ENCODE measurements around the gene LAMA3.

LAMA3 gene

DNA sequence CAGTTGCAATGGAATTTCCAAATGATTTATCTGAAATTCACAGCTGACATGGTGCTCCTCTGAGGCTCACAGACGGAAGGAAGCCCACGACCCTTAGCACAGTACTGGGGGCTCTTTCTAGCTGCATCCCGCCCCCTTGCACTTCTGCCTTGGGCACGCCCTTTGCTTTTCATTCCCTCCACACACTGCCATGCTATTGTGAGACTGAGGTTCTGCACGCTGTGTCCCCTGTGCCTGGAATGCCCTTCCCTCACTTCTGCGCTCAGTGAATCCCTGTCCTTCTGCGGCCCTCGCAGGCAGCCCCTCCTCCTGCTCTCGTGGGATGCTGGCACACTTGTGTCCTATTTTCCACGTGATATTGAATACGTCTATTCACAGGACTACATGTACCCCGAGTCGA is 189.9 kb downstream of the LAMA3 start:
- H3K4me3 ChIP-seq (ENCODE audit: control insufficient read depth, low read depth, low read length): no peak overlapping the region
- TF ChIP-seq, protein P1, sequence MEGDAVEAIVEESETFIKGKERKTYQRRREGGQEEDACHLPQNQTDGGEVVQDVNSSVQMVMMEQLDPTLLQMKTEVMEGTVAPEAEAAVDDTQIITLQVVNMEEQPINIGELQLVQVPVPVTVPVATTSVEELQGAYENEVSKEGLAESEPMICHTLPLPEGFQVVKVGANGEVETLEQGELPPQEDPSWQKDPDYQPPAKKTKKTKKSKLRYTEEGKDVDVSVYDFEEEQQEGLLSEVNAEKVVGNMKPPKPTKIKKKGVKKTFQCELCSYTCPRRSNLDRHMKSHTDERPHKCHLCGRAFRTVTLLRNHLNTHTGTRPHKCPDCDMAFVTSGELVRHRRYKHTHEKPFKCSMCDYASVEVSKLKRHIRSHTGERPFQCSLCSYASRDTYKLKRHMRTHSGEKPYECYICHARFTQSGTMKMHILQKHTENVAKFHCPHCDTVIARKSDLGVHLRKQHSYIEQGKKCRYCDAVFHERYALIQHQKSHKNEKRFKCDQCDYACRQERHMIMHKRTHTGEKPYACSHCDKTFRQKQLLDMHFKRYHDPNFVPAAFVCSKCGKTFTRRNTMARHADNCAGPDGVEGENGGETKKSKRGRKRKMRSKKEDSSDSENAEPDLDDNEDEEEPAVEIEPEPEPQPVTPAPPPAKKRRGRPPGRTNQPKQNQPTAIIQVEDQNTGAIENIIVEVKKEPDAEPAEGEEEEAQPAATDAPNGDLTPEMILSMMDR (IDR thresholded peaks at IDR 0.05; ENCODE audit: control insufficient read depth, insufficient read depth, low read depth, low read length, missing control alignments): no peak
- DNase-seq (ENCODE audit: low read depth): no peak

DNA sequence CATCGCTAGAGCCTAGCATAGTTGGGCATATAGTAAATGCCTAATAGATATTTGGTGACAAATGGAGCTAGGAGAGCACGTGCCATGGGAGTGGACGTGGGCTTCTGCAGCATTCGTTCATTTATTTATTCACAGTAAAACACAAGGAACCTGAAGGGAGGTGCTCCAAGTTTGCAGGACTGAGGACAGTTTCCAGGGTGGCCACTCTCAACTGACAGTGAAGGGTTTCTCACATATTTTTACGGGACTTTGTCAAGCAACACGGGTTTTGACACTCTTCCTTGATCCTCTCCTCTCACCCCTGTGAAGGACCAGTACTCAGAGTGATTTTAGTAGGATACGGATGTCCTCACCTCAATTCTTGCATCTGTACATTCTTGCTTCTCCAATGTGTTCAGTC is 190.3 kb downstream of the LAMA3 start:
- TF ChIP-seq, protein P1 (IDR thresholded peaks at IDR 0.05; ENCODE audit: control insufficient read depth, insufficient read depth, low read depth, low read length, missing control alignments): no peak
- H3K4me3 ChIP-seq (ENCODE audit: control insufficient read depth, low read depth, low read length): no peak overlapping the region
- DNase-seq (ENCODE audit: low read depth): no peak

DNA sequence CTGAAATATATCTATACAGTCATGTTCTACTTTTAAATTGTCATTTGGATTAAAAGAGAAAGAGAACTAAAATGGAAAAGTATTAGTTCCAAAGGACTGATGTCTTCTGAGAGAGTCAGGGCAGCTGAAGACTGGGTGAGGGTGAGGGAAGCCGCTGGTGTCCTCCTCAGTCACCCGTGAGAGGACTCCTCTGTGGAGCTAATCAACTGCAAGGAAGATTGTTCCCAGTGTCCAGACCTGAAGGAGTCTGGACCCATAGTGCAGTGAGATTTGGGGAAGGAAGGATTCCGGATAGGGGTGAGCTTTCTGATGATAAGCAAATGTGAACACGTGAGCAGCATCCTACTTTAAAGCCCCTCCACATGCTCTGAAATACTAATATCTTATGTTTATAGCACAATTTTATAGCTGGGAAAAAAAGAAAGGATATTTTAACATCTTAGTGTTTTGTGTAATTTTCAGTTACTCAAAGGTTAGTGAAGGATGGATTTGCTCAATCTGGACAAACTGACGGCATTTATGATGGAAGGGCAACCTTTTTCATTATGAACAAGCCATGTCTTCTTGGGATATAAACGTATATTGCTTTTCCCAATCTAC is 190.8 kb downstream of the LAMA3 start:
- H3K4me3 ChIP-seq (ENCODE audit: control insufficient read depth, low read depth, low read length): no peak overlapping the region
- TF ChIP-seq, protein P1 (IDR thresholded peaks at IDR 0.05; ENCODE audit: control insufficient read depth, insufficient read depth, low read depth, low read length, missing control alignments): no peak

DNA sequence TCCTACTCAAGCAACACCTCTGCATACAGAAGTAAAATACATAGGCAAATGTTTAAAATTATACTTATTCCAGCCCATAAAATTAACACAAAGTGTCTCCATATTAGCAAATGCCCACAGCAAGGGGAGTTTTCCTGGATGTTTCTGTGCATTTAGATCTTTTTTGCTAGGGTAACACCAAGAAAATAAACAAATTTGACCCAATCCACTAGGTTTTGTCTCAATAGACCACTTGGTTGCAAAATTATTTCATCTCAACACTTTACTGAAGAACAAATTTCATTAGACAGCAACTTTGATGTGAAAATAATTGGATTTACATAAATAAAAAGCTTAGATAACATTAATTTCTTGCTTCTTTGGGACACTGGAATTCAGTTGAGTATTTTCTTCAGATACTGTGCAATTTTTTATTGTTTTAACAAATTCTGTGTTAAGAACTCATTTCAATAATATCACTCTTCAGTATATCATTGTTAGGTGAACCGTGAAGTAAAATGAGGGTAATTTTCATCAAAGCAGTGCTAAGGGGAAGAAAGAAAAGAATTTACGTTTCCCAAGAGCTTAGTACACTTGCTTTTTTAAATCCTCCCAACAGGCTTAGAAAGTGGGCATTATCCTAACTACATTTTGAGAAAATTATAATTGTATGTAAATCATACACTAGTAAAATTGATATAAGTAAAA is 191.8 kb downstream of the LAMA3 start:
- no peak for DNase-seq (ENCODE audit: low read depth)
- TF ChIP-seq, protein P1 (IDR thresholded peaks at IDR 0.05; ENCODE audit: control insufficient read depth, insufficient read depth, low read depth, low read length, missing control alignments): no peak
- no peak overlapping the region for H3K4me3 ChIP-seq (ENCODE audit: control insufficient read depth, low read depth, low read length)

More for the DNA sequence above, 190.8 kb downstream of the LAMA3 start:
- DNase-seq (ENCODE audit: low read depth): no peak

DNA sequence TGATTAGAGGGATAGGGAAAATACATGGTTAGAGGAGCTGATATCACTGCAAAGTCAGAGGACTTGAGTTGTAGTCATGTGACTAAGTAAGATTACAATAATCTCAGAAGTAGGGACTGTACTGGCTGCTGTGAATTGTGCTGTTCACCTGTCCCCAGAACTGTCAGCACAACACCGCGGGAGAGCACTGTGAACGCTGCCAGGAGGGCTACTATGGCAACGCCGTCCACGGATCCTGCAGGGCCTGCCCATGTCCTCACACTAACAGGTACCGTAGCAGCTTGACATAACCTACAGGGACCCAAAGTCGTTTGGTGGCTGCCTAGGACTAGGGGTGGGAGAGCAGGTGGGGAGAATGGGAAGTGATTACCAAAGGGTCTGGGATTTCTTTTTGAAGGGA is 192.5 kb downstream of the LAMA3 start:
- no peak for DNase-seq (ENCODE audit: low read depth)
- no peak overlapping the region for H3K4me3 ChIP-seq (ENCODE audit: control insufficient read depth, low read depth, low read length)
- TF ChIP-seq, protein P1 (IDR thresholded peaks at IDR 0.05; ENCODE audit: control insufficient read depth, insufficient read depth, low read depth, low read length, missing control alignments): no peak

DNA sequence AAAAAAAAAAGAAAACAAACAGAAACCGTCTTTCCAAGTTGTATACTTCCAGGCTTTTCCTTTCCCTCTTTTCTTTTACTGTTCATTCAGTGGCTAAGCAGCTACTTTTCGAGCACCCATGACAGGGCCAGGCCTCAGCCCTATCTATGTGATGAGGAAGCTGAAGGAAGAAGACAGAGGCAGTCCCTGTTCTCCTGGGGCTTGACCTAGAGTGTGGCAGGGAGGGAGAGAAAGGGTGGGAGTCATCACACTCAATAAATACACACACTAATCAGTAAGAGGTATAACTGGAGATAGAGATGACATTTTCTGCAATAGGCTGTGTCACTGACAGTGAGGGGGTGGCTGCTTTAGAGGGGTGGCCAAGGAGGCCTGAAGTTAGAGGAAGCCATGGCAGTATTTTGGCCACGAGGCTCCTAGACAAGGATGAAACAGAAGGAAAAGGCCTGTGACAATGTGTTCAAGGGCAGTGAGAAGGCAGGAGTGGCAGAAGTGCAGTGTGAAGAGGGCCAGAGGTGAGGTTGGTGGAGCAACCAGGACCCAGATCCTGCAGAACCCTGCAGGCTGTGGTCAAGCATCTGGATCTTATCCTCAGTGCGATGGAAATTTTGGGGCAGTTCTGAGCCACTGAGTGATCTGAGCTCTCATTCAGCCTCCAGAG is 193.5 kb downstream of the LAMA3 start:
- H3K4me3 ChIP-seq (ENCODE audit: control insufficient read depth, low read depth, low read length): no peak overlapping the region
- TF ChIP-seq, protein P1 (IDR thresholded peaks at IDR 0.05; ENCODE audit: control insufficient read depth, insufficient read depth, low read depth, low read length, missing control alignments): no peak
- DNase-seq (ENCODE audit: low read depth): no peak

All from AG09309 (cell line).